ENCODE results near the gene KRTAP2-1.
"Not testable (repeated sequence)": the region's sequence is repeated elsewhere in the genome, so short reads cannot be mapped to it uniquely, and the experiment has no call there.

The KRTAP2-1 gene, protein sequence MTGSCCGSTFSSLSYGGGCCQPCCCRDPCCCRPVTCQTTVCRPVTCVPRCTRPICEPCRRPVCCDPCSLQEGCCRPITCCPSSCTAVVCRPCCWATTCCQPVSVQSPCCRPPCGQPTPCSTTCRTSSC
- 0 reads per million in 4 donors for total RNA-seq

DNA sequence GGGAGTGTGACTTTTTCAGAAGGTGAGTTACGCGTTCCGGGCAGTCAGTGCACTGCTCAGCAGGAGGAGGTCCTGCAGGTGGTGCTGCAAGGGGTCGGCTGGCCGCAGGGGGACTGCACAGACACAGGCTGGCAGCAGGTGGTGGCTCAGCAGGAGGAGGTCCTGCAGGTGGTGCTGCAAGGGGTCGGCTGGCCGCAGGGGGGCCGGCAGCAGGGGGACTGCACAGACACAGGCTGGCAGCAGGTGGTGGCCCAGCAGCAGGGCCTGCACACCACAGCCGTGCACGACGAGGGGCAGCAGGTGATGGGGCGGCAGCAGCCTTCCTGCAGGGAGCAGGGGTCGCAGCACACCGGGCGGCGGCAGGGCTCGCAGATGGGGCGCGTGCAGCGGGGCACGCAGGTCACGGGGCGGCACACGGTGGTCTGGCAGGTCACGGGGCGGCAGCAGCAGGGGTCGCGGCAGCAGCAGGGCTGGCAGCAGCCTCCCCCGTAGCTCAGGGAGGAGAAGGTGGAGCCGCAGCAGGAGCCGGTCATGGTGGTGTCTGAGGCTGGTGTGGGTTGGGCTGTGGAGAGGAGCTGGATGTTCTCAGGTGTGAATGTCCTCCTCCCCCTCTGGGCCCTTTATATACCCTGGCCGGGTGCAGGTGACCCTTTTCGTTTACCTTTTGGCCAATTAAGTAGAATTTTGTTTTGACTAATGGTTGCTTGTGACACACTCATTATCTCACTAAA is at the start of gene KRTAP2-1:
TSS of gene KRTAP2-1 (minus strand) at position 582 of the 731 bp plus-strand sequence. CDS start at position 533, 49 bp downstream.
- not testable (repeated sequence) for DNase-seq

DNA sequence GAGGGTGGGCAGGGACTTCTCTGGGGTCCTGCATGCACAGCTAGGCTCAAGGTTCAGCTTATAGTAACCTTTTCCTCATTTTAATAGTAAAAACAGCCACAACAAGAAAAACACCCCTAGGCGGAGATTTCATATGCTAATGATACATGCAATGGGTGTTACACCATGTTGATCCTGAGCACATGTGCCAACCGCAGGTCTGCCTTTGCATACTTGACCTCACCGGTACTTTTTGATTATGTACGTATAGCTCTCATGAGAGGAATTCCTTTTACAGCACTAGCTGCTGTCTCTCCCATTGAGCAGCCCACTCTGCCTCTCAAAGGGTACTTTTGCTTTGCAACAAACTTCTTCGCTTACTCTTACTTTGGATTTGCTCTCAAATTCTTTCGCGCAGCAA is 48.9 kb upstream of the KRTAP2-1 start:
- DNase-seq, result no peak

DNA sequence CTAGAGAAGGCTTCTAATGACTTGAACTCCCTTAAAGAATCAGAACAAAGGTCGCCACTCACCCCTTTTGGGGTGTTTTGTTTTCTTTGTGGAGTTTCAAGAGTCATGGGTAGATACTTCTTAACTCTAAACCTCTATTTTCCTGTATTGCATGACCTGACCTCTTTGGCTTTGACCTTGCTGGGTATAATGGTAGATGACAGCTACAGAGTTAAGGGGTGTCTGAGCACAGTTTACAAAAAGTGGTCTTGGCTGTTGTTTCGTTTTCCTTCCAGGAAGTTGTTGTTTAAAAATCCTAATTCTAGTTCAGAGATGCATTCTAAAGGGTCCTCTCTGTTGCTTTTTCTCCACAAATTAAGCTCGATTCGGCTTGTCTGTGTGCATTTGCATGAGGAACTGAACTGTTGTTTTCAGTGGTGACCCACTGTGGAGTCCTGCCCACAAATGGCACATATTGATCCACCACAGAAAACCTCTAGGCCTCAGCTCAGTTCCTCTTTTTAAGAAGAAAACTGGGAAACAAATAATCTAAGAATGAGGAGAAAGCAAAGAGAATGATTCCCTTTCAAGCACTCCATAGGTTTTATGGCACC is 41.7 kb upstream of the KRTAP2-1 start:
- not testable (repeated sequence) for DNase-seq

DNA sequence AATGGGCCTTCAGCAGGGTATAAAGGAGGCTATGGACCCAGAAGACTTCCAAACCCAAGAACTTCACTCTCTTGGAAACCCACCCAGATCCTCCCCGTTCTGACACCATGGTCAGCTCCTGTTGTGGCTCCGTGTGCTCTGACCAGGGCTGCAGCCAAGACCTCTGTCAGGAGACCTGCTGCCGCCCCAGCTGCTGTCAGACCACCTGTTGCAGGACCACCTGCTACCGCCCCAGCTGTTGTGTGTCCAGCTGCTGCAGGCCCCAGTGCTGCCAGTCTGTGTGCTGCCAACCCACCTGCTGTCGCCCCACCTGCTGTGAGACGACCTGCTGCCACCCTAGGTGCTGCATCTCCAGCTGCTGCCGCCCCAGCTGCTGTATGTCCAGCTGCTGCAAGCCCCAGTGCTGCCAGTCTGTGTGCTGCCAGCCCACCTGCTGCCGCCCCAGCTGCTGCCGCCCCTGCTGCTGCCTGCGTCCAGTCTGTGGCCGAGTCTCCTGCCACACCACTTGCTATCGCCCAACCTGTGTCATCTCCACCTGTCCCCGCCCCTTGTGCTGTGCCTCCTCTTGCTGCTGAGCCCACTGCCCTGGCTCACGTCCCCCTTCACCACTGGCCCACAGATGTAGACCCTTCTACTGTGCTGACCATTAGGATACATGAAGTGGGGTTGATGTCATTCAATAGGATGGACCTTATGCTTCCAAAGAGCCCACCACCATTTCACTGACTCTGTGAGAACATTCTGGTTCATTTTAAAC is 37.2 kb upstream of the KRTAP2-1 start, which contains the start of gene KRTAP4-7:
TSS of gene KRTAP4-7 (plus strand) at position 51 of the 757 bp plus-strand sequence. CDS start at position 108, 57 bp downstream.
- DNase-seq, result not testable (repeated sequence)

DNA sequence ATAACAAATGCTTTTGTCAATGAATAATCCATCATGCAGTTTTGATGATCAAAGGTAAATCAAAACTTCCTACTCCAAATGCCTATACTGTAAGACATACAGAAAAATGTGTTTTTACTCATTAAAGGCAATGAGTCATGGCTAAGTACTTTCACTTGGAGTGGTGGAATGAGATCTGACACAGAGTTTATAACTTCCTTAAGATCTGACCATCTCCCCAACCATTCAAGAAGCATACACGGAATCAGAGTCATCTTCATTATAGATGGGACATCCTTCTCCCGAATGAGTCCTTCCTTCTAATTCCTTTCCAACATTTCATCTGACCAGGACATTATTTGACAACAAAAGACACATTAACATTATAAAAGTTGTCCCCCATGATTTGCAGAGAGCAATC is 36.3 kb upstream of the KRTAP2-1 start:
- DNase-seq, result not testable (repeated sequence)

DNA sequence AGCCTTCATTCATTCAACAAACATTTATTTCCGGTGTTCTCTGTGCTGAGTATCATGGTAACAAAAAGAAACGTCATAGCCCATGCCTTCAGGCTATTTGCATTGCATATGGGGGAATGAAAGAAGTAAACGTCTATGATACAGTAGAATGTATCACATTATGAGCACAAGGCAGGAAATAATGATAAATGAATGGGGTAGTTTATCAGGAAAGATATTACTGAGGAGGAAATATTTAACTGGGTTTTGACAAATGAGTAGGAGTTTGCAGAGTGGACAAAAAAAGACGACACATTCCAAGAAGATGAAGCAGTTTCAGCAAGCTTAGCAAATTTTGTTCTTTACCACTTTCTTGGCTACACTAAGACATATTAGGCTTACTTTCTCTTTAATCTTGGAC is 35.5 kb upstream of the KRTAP2-1 start:
- no peak for DNase-seq

DNA sequence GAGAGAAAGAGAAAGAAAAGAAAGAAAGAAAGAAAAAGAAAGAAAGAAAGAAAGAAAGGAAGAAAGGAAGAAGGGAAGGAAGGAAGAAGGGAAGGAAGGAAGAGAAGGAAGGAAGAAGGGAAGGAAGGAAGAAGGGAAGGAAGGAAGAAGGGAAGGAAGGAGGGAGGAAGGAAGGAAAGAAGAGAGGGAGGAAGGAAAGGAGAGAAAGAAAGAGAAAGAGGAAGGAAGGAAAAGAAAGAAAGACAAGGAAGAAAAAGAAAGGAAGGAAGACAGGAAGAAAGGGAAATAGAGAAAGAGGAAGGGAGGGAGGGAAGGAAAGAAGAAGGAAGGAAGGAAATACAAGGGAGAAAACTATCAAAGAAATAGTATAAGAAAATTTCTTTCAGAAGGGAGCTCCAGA is 29.7 kb upstream of the KRTAP2-1 start:
- no peak for DNase-seq

DNA sequence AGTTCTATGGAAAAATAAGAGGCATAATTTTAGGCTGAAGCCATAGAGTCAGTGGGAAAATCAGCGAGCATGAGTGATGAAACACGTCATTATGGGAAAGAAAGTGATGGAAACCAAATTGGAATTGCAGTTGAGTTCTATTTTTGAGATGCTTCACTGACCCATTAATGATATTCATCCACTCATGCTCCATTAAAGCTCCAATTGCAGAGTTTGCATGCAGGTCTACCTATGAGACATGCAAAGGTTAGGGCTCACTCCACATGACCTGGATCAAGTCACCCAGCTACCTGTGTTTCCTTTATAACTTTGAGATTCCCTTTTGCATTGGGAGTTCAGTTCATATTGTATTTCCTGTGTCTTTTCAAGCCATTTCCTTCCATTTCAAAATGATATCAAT is 26.6 kb upstream of the KRTAP2-1 start:
- no peak for DNase-seq

DNA sequence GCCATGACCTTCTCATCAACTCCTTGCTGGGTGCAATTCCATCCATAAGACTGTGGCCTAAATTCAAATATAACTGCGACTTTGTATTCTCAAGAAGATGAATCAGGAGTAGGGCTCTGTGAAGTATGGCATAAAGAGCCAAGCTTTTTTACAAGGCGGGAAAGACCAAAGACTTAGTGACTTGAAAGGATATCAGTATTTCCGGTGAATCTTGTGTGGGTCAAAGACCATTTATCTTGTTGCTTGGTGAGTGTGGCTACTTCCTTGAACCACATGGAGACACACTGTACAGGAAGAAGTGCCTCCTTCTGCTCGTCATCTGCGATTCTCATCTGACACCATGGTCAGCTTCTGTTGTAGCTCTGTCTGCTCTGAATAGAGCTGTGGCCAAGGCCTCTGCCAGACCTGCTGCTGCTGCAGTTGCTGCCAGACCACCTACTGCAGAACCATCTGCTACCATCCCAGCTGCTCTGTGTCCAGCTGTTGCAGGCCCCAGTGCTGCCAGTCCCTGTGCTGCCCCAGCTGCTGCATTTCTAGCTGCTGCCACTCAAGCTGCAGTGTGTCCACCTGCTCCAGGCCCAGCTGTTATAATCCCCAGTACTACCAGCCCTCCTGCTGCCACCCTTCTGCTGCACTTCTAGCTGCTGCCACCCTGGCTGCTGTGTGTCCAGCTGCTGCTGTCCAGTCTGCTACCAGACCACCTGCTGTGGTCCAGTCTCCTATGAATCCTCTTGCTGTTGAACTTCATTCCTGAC is 24.7 kb upstream of the KRTAP2-1 start:
- no peak for DNase-seq

DNA sequence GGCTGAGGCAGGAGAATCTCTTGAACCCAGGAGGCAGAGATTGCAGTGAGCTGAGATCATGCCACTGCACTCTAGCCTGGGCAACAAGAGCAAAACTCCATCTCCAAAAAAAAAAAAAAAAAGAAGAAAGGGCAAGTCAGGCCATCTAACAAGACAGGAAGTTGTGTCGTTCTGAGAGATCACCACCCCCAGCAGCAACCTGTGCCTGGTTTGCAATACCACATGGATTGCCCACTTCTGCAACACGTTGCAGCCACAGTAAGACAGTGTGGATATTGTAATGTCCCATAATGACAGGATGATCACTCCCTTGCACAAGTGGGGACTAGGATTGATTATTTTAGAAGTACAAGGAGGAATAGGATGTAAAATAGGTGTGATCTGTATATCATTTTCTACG is 21.9 kb upstream of the KRTAP2-1 start:
- DNase-seq, result no peak

DNA sequence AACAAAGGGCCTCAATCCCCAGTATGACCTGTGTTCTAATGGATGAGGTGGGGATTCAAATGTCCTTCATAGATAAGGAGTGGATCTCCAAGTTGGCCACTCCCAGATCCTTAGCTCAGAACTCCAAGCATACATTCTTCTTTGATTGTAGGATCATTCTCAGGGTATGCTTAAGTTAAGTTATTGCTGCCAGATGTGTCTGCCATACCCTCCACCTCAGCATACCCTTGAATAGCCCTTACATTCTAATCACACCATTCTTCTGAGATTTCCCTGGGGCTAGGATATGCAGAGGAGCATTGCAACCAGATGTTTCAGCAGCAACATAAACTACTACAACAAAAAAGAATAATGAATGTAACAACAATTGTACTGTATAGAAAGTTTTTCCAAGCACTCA is 20.2 kb upstream of the KRTAP2-1 start:
- no peak for DNase-seq

DNA sequence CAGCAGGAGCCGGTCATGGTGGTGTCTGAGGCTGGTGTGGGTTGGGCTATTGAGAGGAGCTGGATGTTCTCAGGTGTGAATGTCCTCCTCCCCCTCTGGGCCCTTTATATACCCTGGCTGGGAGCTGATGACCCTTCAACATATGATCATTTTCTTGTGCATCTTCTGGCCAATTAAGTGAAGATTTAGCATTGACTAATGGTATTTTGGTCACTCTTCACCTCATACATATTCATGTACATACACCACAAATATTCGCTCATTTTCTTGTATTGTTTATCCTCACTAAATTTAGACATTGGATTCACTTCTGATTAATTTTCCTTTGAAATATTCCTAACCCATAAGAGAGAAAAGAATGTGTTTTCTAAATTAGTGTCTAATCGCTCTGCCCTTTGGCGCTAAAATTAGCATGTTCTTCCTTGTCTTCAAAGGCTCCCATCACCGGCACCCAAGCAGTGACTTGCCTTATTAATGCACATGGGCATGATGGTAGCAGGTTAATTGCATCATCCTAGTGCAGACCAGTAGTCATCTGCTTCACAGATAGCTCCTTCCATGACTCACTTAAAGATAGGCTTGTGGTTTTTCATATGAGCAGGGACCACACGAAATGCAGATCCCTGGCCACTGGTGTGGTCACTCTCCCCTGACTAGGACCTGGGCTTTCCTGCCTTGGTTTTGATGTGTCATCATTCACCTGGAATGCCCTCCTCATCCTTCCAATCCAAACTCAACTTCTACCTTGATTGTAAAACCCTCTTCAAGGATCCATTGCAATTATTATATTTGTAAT is 18.9 kb upstream of the KRTAP2-1 start, which contains the start of gene KRTAP2-4:
TSS of gene KRTAP2-4 (minus strand) at position 51 of the 796 bp plus-strand sequence. CDS start at position 17, 34 bp downstream.
- DNase-seq, result no peak

DNA sequence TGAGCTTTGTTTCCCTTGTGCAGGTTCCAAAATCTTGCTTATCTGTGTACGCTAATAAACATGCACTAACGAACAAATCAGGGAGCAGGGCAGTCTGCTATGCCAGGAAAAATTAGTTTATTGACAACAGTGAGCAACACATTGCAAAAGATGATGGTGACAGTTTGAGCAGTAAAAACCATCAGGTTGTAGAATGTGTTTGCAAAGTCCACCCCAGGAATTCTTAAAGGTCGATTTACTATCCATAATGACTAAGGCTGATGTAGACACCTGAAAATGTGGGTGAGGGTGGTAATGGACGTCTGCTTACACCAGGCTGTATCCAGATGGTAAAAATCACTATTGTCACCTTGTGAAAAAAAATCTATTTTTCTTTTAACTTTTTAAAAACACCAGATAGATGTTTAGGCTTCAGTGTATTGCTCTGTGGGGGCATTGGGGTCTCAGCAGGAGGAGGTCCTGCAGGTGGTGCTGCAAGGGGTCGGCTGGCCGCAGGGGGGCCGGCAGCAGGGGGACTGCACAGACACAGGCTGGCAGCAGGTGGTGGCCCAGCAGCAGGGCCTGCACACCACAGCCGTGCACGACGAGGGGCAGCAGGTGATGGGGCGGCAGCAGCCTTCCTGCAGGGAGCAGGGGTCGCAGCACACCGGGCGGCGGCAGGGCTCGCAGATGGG is 18.0 kb upstream of the KRTAP2-1 start:
- DNase-seq, result not testable (repeated sequence)

DNA sequence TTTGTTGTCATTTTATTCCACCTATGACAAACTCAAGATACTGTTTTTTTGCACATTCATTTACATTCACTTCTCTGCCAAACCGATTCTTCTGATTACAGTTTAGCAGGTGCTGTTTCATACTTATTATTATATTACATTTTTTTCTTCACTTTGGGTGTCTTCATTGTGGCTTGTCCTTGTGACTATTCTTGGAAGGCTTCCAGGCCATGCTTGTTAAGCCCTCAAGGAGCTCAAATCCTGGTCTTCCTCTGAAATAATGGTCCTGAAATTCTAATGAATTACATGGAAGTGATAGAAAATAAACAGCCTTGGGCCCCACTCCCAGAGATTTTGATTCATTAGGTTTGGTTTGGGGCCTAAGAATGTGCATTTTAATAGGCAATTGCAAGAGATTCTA is 17.2 kb upstream of the KRTAP2-1 start:
- DNase-seq, result no peak

DNA sequence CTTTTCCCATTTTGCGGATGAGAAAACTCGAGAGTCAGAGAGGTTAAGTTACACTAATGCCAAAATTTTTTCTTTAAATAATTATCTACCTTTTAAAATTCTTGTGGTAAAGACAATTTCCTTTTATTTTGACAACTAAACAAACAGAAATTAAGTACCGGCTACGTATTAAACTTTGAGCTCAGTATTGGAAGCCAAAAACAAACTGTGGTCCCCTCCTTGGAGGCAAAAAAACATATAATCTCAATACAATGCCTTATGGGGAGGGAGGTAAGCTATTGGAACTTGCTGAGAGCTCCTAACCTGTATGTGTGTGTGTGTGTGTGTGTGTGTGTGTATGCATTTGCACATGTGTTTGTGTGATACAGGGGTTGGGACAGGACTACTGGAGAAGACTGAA is 16.3 kb upstream of the KRTAP2-1 start:
- no peak for DNase-seq

DNA sequence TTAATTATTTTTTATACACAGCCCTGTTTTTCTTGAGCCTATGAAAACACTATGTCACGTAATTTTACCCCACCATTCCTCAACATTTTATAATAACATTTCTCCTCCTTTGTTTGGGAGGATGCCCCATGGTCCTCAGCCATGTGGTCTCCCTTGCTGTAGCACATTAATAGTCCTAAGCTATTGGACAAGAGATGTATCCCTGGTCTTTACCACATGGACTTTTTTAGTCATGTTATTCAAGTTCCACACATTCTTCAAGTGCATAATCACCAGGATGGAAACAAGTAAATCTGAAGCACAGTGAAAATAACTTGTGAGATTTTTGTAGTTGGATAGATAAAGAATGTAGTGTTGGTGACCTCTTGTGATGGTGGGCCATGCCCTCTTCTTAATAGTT is 14.8 kb upstream of the KRTAP2-1 start:
- DNase-seq, result no peak

DNA sequence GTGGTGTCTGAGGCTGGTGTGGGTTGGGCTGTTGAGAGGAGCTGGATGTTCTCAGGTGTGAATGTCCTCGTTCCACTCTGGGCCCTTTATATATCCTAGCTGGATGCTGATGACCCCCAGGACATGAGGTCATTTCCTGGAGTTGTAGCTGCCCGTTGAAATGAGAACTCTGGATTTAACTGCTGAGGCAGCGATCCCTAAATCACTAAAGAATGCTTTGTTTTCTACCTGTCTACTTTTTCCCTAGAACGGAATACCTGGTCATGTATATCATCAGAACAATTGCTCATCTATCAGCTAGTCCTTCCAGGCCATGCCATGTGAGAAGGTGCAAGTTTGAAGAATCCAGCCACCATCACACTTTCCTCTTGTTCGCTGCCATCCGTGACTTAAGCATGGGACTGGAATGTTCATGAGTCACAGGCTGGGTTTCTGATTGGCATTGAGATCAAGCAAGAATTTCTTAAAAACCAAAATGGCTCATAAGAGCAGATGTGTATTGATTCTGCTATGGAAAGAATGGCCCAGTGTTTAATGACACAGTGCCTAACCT is 13.0 kb upstream of the KRTAP2-1 start, which contains the start of gene KRTAP2-3:
TSS of gene KRTAP2-3 (minus strand) at position 63 of the 553 bp plus-strand sequence. CDS start 64 bp downstream, outside the sequence.
- DNase-seq, result no peak

DNA sequence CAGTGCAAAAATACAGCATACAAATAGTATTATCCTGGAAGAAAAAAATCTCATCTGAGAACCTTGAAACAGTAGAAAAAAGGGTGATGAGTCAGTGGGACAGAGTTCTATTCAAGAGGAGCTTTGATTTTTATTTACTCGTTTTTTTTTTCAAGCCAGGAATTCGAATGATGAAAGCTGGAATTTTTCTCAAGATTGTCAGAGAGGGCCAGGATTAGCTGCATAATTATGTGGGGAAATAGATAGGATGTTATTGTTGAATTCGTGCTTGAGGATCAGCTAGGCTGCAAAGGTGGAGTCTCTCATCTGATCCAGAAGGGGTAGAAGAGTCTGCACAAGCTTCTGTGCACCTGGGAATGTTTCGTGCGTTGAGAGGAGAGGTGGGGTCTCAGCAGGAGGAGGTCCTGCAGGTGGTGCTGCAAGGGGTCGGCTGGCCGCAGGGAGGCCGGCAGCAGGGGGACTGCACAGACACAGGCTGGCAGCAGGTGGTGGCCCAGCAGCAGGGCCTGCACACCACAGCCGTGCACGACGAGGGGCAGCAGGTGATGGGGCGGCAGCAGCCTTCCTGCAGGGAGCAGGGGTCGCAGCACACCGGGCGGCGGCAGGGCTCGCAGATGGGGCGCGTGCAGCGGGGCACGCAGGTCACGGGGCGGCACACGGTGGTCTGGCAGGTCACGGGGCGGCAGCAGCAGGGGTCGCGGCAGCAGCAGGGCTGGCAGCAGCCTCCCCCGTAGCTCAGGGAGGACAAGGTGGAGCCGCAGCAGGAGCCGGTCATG is 12.3 kb upstream of the KRTAP2-1 start:
- DNase-seq, result not testable (repeated sequence)

DNA sequence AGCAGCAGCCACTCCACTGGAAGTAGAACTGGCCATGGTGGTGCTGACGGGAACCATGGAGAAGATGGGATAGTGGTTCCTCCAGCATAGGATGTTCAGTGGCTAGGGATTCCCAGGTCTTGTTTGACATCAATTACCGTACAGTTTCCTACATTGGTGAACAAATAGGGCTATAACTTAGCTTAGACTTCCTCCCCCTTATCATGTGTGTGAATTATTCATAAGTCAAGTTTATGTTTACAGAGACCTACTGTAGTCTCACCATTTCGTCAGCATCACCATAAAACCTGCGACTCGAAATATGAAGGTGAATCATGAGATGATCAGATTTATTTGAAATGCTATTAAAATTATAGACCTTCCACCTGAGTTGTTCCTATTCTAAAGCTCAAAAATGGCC is 11.6 kb upstream of the KRTAP2-1 start:
- DNase-seq, result no peak

DNA sequence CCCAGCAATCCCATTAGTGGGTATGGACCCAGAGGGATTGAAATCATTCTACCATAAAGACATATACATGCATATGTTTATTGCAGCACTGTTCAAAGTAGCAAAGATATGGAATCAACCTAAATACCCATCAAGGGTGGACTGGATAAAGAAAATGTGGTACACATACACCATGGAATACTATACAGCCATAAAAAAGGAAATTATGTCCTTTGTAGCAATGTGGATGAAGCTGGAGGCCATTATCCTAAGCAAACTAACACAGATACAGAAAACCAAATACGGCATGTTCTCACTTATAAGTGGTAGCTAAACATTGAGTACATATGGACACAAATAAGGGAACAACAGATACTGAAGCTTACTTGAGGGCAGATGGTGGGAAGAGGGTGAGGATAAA is 10.4 kb upstream of the KRTAP2-1 start:
- no peak for DNase-seq
